NT2/D1 (cell line): ENCODE data around the gene PELI2.

Source experiments
- DNase-seq: peaks from one replicate; pipeline ENCODE4 v3.0.0-alpha.2; 2011; ENCODE audit warnings: low read depth, low spot score
- H3K27me3 ChIP-seq: 2 replicates; pipeline ENCODE4 v1.6.0; 2011; ENCODE audit warnings: mild to moderate bottlenecking; ENCODE audit not compliant: insufficient read length, insufficient read depth
- H3K36me3 ChIP-seq: 2 replicates; pipeline ENCODE4 v1.6.1; 2011; ENCODE audit warnings: mild to moderate bottlenecking, low read length, mixed read lengths; ENCODE audit not compliant: insufficient read depth, insufficient read length
- H3K4me1 ChIP-seq: 2 replicates; pipeline ENCODE4 v1.5.1; 2011; ENCODE audit not compliant: insufficient read depth, insufficient read length
- H3K4me3 ChIP-seq: 2 replicates; pipeline ENCODE4 v1.5.1; 2011; ENCODE audit warnings: low read depth; ENCODE audit not compliant: insufficient read length
- H3K9ac ChIP-seq: 2 replicates; pipeline ENCODE4 v1.6.0; 2011; ENCODE audit warnings: low read depth; ENCODE audit not compliant: insufficient read length
- H3K9me3 ChIP-seq: 2 replicates; pipeline ENCODE4 v1.5.1; 2011; ENCODE audit warnings: mild to moderate bottlenecking, low read length; ENCODE audit not compliant: insufficient read depth
- SUZ12 ChIP-seq: IDR thresholded peaks from 2 replicates; pipeline ENCODE4 v1.6.1; 2011; ENCODE audit not compliant: insufficient read length, insufficient read depth; ENCODE audit errors: extremely low read depth
- YY1 ChIP-seq: IDR thresholded peaks from 2 replicates; pipeline ENCODE4 v1.6.1; 2011; ENCODE audit not compliant: insufficient read length, insufficient read depth
- ZNF274 ChIP-seq: IDR thresholded peaks from 2 replicates; pipeline ENCODE4 v1.6.1; 2011; ENCODE audit warnings: mild to moderate bottlenecking, low read depth, low read length

PELI2 gene

DNA sequence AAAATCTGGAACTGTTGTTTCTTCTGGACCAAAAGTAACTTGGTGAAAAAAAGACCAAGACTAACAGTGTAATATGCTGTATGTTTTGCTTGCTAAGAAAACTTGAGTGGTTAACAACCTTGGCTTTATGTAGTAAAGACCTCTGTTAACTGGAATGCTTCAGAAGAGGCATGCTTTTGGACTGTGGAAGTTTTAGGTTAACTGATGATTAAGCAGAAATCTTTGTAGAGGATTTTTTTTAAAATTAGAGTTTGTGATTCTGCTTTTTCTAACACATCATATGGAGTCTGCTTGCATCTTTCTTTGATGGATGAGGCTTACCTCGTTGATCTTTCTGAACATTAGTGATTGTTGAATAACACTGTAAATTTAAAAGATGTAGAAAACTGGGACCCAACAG, 17.5 kb downstream of the PELI2 start:
- Histone ChIP-seq H3K27me3 (no peaks in the 10 kb centered on the region), H3K9me3 (no peaks in the 10 kb centered on the region), H3K4me3 (no peak overlapping the region), H3K4me1 (no peaks in the 10 kb centered on the region), H3K36me3 (no peaks in the 10 kb centered on the region), H3K9ac (no peak overlapping the region)
- TF ChIP-seq YY1 (no peak), SUZ12 (no peak), ZNF274 (no peak)
- DNase-seq: no peak

DNA sequence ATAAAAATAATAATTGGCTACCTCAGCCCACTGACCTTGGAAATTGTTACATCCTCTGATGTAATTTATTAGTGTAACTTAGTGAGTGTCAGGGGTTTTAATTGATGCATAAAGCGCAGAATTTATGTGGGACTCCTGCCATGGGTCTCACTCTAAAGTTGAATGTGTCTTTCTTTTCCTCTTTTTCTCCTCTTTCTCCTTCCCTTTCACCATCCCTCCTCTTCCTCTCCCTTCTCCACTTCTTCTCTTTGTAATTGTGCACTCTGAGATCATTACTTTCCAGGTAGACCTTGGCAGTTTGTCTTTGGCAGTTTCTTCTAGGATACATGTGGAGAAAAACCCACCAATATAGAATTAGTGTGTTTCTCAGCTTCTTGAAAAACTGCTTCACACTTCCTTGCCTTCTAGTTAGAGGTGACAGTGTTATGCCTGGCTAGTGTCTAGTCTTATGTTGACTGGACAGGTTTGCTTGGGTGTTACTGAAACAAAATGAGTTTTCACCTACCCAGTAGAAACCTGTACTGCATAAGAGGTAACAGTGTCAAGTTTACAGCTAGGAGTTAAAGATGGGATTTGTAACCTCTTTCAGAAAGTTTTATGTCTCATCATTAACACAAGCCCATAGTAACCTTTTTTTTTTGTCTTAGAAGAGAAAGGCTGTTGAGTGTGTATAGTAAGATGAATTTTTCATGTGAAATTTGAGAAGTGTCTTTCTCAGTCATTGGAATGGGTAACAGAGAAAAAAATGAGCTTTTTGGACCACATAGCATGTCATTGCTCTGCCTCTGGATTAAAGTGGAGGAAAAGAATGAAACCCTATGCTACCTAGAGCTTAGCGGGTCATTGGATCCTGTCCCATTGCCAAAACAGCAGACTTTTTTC, 18.6 kb downstream of the PELI2 start:
- TF ChIP-seq ZNF274 (no peak), YY1 (no peak), SUZ12 (no peak)
- H3K36me3 ChIP-seq: no peaks in the 10 kb centered on the region
- H3K9me3 ChIP-seq: no peaks in the 10 kb centered on the region
- no peak overlapping the region for H3K9ac ChIP-seq
- H3K27me3 ChIP-seq: no peaks in the 10 kb centered on the region
- no peaks in the 10 kb centered on the region for H3K4me1 ChIP-seq
- H3K4me3 ChIP-seq: no peak overlapping the region
- no peak for DNase-seq

DNA sequence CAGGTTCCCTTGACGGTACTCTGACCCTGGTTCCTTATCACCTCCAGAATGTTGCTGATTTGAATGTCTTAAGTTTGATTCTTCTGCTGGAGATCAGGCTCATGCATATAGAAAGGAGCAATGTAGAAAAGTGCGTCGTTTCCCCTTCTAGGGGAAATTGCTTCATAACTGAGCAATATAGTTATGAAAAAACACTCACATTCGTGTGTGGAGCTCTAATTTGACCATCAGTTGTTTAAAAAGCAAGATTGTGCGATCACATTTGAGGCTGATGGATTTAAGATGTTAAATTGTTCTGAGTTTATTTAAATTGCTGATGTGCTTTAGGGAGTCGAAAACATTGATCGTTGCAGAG, 19.2 kb downstream of the PELI2 start:
- Histone ChIP-seq H3K9ac (no peak overlapping the region), H3K4me1 (no peaks in the 10 kb centered on the region), H3K9me3 (no peaks in the 10 kb centered on the region), H3K36me3 (no peaks in the 10 kb centered on the region), H3K27me3 (no peaks in the 10 kb centered on the region), H3K4me3 (no peak overlapping the region)
- TF ChIP-seq SUZ12: no peak
- TF ChIP-seq ZNF274: no peak
- TF ChIP-seq YY1: no peak
- DNase-seq: no peak

DNA sequence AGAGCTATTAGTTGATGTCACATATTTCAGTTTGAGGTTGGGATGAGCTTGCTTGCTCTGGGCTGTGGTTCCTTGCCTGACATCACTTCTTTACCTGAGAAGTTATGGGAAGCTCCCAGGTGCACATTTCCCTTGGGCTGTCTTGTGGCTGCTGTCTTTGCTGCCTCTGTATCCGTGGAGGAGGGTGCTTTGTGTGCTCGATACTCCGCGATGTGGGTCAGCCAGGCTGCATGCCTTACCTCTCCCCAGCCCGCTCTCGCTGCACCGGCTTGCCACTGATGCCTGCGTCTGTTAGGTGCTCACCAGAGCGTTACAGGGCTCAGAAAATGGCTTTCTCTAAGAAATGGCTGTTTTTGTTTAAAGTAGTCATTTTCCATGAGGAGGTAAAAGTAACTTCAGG, 19.6 kb downstream of the PELI2 start:
- Histone ChIP-seq H3K4me1 (no peaks in the 10 kb centered on the region), H3K9ac (no peak overlapping the region), H3K4me3 (no peak overlapping the region), H3K9me3 (no peaks in the 10 kb centered on the region), H3K27me3 (no peaks in the 10 kb centered on the region), H3K36me3 (no peaks in the 10 kb centered on the region)
- TF ChIP-seq YY1 (no peak), SUZ12 (no peak), ZNF274 (no peak)
- no peak for DNase-seq

DNA sequence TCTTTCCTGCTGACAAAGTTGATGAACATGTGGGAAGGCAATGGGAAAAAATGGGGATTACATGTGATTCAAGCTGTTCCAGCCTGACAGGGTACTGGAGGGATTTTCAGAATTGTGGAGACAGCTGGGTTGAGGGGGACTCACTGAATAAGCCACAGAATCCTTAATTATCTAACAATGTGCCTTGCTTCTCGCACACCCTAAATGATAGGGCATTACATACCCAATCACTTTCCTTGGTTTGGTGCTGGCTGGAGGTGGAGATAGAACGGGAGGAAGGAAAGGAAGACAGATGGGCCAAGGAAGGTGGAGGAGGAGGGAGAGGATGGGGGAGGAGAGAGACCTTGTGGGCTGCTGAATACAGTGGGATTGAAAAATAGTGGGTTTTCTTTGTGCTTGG, 20.7 kb downstream of the PELI2 start:
- DNase-seq: no peak
- Histone ChIP-seq H3K36me3 (no peaks in the 10 kb centered on the region), H3K27me3 (no peaks in the 10 kb centered on the region), H3K9me3 (no peaks in the 10 kb centered on the region), H3K9ac (no peak overlapping the region), H3K4me3 (no peak overlapping the region), H3K4me1 (no peaks in the 10 kb centered on the region)
- TF ChIP-seq SUZ12 (no peak), ZNF274 (no peak), YY1 (no peak)

DNA sequence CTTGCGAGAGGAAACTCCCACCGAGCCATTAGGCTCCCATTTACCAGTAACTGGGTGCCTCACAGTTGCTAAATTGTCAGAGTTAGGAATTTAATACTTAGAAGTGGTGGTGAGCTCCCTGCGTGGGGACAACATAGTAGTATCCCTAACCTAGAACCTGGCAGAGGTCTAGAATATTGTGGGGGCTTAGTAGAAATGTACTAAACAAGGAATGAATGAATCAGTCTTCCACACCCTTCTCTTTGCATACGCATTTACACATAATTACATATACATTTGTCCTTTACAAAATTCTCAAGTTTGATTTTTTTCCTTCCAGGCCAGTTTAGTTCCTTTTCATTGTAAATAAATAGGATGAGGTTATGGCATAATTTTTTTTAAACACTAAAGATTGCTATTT, 24.1 kb downstream of the PELI2 start:
- no peak for DNase-seq
- H3K4me3 ChIP-seq: no peak overlapping the region
- H3K36me3 ChIP-seq: no peaks in the 10 kb centered on the region
- H3K4me1 ChIP-seq: no peaks in the 10 kb centered on the region
- TF ChIP-seq SUZ12 (no peak), YY1 (no peak), ZNF274 (no peak)
- H3K27me3 ChIP-seq: no peaks in the 10 kb centered on the region
- H3K9me3 ChIP-seq: no peaks in the 10 kb centered on the region
- H3K9ac ChIP-seq: no peak overlapping the region

DNA sequence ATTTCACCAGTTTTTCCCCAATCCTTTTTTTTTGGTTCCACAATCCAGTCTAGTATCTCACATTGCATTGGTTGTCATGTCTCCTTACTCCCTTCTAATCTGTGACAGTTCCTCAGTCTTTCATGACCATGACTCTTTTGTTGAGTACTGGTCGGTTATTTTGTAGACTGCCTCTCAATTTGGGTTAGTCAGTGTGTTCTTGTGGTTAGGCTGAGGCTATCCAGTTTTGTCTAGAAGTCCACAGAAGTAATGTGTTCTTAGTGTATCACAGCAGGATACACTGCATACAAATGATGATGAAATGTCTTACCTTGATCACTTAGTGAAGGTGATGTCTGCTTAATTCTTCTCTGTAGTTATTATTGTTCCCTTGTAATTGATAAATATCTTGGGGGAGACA, 24.8 kb downstream of the PELI2 start:
- no peak for TF ChIP-seq SUZ12
- TF ChIP-seq YY1: no peak
- no peak for TF ChIP-seq ZNF274
- no peak for DNase-seq
- no peaks in the 10 kb centered on the region for H3K27me3 ChIP-seq
- no peaks in the 10 kb centered on the region for H3K9me3 ChIP-seq
- no peaks in the 10 kb centered on the region for H3K36me3 ChIP-seq
- H3K4me3 ChIP-seq: no peak overlapping the region
- H3K4me1 ChIP-seq: no peaks in the 10 kb centered on the region
- H3K9ac ChIP-seq: no peak overlapping the region

DNA sequence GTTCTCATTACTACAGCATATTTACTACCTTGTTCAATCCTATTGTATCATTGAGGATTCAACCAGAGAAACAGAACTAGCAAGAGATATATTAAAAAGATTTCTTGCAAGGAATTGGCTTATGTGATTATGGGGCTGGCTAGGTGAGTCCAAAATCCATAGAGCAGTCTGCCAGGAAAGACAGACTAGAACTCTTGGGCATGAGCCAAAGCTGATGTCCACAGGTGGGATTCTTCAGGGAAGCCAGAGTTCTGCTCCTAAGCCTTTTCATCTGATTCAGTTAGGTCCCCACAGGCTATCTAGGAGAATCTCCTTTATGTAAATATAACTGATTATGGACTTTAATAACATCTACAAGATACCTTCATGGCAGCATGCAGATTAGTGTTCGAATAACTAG, 26.0 kb downstream of the PELI2 start:
- no peaks in the 10 kb centered on the region for H3K4me1 ChIP-seq
- no peak overlapping the region for H3K9ac ChIP-seq
- H3K27me3 ChIP-seq: no peaks in the 10 kb centered on the region
- DNase-seq: no peak
- no peak overlapping the region for H3K4me3 ChIP-seq
- TF ChIP-seq SUZ12: no peak
- TF ChIP-seq YY1: no peak
- TF ChIP-seq ZNF274: no peak
- no peaks in the 10 kb centered on the region for H3K36me3 ChIP-seq
- H3K9me3 ChIP-seq: no peaks in the 10 kb centered on the region
